Subcutaneous adipose tissue (tissue), 4 donors: Measurements from ENCODE around the gene SRGAP3. TPM values are rescaled to one million over a fixed set of nuclear protein-coding genes. Genes with fewer than 3 reads are reported as not detected.

Experiments used
- total RNA-seq, 4 donors: library from RNA; depleted of rRNA; stranded (reverse); fragments of >200 nt; gene quantifications; one replicate each; pipeline ENCODE4 v1.1.0, GENCODE V29; 2016
- TF ChIP-seq, protein P1 (sequence below): fragments of 450-650 bp; IDR thresholded peaks from one replicate; pipeline ENCODE4 v1.5.1; 2016; ENCODE audit warnings: low read depth, mild to moderate bottlenecking, control low read depth, antibody characterized with exemption, moderate library complexity

Gene SRGAP3
- total RNA-seq, 4 donors from 2014 or later = 1.6 to 14.1 (median 8.9) TPM

DNA sequence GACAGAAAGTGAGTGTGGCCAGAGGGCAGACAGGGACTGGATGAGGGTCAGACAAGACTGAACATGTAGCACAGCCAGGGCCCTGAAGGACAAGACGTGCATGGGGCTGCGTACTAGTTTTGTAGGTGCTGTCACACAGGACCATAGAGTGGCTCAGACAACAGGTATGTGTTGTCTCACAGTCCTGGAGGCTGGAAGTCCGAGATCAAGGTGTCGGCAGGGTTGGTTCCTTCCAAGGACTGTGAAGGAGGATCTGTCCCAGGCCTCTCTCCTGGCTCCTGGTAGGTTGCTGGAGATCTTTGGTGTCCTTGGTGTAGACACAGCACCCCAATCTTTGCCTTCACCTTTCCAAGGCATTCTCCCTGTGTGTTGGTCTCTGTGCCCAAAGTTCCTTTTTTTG, 136.4 kb downstream of the SRGAP3 start:
- TF ChIP-seq, protein P1, sequence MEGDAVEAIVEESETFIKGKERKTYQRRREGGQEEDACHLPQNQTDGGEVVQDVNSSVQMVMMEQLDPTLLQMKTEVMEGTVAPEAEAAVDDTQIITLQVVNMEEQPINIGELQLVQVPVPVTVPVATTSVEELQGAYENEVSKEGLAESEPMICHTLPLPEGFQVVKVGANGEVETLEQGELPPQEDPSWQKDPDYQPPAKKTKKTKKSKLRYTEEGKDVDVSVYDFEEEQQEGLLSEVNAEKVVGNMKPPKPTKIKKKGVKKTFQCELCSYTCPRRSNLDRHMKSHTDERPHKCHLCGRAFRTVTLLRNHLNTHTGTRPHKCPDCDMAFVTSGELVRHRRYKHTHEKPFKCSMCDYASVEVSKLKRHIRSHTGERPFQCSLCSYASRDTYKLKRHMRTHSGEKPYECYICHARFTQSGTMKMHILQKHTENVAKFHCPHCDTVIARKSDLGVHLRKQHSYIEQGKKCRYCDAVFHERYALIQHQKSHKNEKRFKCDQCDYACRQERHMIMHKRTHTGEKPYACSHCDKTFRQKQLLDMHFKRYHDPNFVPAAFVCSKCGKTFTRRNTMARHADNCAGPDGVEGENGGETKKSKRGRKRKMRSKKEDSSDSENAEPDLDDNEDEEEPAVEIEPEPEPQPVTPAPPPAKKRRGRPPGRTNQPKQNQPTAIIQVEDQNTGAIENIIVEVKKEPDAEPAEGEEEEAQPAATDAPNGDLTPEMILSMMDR = no peak

GRCh38 chr3:9111866-9112265, 137.6 kb downstream of the SRGAP3 start:
- TF ChIP-seq, protein P1 = no peak

DNA sequence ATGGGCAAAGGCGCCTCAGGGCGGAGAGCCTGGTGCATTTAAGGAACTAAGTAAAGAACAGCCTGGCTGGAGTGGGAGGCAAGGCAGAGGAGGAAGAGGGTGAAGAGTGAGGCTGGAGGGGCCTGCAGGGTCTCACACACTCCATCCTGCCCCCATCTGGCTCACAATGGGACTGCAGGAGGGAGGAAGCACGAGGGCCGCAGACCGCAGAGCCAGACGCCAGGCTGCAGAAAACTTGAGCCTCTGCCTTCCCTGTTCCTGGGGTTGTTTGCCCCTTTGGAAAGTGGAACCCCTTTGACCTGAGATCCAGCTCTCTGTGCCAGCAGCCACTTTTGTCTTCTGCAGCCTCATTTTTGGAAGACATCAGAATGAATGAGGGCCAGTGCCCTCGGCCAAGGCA, 138.0 kb downstream of the SRGAP3 start:
- TF ChIP-seq, protein P1 = no peak

DNA sequence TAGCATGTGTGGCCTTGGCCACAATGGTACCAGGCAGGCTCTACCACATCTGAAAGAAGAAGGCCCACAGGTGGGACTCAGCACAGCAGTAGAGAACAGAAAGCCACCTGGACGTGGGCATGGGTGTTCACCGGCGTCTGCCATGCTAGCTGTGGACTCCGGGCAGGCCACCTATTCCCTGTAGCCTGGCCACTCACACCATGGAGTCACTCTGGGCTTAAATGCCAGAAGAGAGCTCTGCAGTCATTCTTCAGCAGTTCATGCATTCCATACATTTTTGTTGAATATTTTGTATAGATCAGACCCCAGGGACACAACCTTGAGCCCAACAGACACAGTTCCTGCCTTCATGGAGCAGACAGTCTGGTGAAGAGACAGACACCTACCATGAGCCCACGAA, 138.6 kb downstream of the SRGAP3 start:
- TF ChIP-seq, protein P1 = no peak

GRCh38 chr3:9110316-9110715, 139.1 kb downstream of the SRGAP3 start:
- TF ChIP-seq, protein P1 = no peak

DNA sequence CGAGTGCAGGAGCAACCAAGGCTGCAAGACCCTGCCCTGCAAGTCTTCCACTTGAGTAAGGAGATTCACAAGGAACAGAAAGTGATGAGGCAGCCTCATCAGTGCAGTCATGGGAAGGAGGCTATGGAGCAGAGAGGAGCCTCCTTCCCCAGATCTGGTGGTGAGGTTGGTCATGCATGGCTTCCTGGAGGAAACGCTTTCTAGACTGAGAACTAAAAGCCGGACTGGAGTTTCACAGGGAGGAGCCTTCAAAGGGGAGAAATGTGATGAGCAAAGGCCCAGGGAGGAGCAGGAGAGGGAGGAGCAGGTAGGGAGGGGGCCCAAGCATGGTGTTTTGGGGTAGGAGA, 139.9 kb downstream of the SRGAP3 start:
- TF ChIP-seq, protein P1 = no peak

DNA sequence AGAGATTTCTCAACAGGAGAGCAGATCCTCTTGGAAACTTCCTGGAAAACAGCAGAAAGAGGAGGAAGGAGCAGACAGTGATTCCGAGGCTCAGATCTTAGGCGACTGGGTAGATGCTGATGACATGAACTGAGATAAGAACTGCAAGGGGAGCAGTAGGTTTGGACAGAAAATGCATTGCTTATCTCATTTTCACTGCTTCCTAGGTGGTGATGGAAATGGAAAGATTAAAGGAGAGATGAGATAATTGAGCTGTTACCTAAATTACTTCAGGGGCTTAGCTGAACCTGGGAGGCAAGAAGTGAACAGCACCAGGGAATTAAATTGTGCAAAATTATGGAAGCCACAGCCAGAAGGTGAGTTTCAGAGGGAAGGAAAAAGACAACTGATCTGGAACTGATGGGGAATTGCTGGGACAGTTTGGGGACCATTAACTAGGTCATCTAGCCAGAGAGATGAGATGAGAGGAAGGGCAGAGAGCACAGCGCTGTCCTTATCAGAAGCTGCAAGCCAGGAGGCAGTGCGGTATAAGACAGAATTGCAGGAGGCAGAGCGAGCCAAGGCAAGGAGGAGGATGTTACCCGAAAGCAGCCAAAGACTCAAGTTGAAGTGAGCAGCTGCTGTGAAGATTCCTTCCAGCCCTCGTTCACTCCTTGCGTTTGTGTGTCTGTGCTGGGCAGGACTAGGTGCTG, 140.4 kb downstream of the SRGAP3 start:
- TF ChIP-seq, protein P1 = no peak
